SKM-1 treated with dmso at 0.1 percent for 144 hours (cell line): Measurements from ENCODE around the gene EYA4.
"Not testable (repeated sequence)": the region's sequence is repeated elsewhere in the genome, so short reads cannot be mapped to it uniquely, and the experiment has no call there.

Source experiments
- DNase-seq: peaks from one replicate; lab custom pipeline; 2025; ENCODE audit not compliant: unreplicated experiment; lab: John Stamatoyannopoulos, UW

Gene EYA4

DNA sequence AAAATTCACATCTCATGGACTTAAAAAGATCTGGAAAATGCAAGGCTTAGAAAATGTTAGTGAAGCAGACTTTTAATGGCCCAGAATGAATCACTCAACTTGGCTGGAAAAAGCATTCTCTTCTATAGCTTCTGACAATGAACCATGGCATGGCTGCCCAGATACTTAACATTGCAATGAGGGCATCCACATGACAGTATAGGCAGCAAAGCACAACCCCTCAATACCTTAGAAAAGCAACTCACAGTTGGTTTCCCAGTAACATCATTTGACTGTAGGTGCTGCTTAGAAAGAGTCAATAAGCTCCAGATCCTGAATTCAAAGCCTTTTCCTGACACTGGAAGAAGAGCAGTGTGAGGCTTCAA is 155.8 kb downstream of the EYA4 start:
- DNase-seq: no peak

GRCh38 chr6:133397601-133398000 is 156.4 kb downstream of the EYA4 start:
- not testable (repeated sequence) for DNase-seq

GRCh38 chr6:133399426-133399825 is 158.3 kb downstream of the EYA4 start:
- no peak for DNase-seq

GRCh38 chr6:133404151-133404550 is 163.0 kb downstream of the EYA4 start:
- DNase-seq: no peak

DNA sequence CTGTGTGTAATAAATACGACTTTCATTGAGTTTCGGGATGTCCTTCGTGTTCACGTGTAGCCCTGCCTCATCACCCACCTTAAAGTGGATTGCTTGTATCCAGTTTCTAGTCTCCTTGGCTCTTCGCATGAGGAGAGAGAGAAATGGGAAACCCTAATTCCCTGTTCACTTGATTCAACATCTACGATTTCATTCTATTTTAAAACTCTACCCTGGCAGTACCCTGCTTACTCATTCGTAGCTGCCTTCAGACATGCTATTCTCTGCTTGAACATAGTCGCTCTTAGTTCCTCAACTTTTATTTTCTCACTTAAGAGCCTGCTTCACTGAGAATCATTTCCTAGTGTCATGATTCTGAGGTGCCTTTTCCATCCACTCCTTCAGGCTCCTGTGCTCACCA is 163.6 kb downstream of the EYA4 start:
- DNase-seq: no peak

DNA sequence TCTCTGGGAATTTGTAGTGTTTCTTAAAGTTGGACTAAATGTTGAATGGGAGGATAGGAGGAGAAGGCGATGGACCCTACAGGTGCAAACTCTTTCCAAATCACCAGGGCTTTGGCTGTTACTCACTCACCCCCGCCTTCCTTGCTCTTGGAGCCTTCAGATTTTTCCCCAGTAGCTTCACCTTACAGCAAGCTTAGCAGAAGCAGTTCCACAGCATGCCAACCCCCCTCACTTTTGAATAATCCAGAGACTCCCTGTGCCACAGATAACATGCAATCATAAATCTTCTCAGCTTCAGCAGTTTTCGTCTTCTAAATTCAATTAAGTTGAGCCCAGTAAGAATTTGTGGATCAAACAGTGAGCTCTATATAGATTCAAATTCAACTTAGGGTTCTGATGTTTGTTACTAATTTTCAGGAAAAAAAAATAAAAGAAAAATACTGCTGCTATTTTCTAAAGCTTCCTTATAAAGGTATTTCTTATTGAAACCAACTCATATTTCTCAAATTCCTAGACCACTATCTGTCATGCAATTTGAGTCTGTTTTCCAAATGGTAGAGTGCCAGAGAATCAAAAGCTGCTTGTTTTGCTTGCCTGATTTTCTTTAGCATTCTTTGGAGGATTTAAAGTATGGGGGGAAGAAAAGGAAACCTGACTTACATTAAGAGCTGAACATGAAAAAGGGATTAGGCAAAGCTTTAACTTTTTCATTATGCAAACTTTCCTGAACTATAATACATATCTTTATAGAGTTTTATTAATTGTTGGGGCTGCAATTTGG is 166.4 kb downstream of the EYA4 start:
- DNase-seq: no peak

- no peak for DNase-seq
These were observed 167.0 kb downstream of the EYA4 start for GRCh38 chr6:133408132-133408531.

DNA sequence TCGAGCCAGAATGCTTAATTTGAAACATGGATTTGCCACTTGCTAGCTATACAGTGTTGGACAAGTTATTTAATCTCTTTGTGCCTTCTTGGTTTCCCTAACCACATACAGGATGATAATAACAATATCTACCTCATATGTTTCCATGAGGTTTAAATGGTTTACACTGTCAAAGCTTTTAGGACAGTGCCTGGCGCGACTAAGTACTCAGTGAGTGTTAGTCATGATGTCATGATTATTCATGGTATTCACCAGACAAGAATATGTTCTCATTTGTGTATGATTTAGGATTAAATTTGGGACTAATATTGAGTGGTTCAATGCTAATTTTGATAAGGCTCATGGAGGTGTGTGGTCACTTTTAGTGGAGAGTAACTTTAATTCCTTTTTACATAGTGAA is 167.4 kb downstream of the EYA4 start:
- DNase-seq: no peak

GRCh38 chr6:133410638-133411435 is 169.7 kb downstream of the EYA4 start:
- no peak for DNase-seq

DNA sequence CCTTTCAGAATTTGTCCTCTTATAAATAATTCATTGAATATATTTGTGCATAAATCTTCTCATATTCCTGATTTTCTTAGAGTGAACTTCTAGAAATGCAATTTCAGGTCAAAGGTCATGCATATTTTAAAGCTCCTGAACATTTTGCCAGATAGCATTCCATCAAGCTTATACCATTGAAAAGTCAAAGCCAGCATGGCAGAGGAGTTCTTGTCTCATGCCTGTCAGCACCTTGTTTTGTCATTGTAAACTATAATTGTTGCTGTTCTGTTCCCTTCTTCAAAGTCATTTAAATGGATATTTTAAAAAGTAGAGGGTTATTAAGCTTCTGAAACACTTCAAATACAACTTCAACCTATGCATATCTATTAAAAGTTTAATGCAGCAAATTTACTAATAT is 170.6 kb downstream of the EYA4 start:
- no peak for DNase-seq

DNA sequence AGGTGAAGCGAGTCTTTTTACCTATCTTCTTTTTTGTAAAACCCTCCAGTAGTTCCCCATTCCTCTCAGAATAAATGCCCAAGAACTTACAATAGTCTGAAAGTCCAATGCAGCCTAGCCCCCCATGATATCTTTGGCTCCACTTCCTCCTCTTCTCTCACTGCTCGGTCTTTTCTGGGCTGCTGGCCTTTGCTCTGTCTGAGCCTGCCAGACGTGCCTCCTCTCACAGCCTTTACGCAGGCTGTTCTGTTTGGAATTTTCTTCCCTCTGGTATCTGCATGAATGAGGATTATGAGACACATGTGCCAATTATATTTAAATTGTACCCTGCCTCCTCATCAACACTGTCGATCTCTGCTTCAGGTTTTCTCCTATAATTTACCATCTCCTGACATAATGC is 174.1 kb downstream of the EYA4 start:
- no peak for DNase-seq

DNA sequence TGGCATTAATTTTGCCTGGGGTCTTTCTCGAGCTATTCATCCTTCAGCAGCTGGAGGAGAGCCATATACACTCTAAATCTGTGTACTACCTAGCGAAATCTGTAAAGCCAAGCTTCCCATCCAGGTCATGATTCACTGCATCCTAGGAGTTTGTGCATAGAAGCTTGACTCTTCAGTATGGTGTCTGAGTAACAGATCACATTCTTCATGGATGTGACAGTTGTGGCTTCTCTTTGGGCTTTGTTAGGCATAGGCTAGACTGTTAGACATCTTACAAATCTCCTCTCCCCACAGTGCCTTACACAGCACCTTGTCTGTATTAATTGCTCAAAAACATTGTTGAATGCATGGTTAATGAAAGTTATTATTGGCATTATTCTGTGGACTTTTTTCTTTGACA is 177.0 kb downstream of the EYA4 start:
- DNase-seq: no peak

- DNase-seq: no peak
These were observed 182.1 kb downstream of the EYA4 start for GRCh38 chr6:133423242-133423641.

DNA sequence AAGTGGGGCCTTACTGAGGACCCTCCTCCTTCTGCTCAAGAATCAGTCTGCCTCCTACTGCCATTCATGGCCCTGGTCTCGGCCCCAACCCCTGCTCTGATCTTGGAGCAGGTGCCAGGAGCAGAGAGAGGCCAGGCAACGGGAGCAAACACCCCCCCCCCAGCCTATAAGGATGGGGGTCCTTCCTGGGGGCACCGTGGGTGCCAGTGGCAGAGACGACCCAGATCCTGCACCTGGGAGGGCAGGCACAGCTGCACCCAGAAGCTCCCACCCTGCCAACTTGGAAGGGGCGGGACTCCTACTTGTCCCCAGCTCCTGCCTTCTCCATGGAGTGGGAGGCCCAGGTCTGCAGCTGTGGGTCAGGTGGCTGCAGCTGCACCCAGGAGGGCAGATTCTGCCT is 183.2 kb downstream of the EYA4 start:
- DNase-seq: no peak

- no peak for DNase-seq
These were observed 184.9 kb downstream of the EYA4 start for GRCh38 chr6:133426038-133426437.

GRCh38 chr6:133428295-133428694 is 187.1 kb downstream of the EYA4 start:
- no peak for DNase-seq

DNA sequence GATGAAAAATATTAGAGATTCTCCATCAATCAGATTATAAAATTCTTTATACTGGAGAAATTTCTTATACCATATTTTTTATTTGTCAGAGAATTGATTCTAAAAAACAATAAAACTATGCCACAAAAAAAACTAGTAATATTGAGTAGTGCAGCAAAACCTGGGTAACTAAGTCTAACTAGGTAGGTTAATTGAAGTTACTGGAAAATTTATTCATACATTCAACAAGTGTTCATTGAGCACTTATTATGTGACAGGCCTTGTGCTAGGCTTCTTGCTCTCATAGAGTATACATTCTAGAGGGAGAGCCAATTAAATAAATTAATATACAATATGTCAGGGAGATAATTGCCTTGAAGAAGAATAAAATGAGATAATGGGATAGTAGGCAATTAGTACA is 189.4 kb downstream of the EYA4 start:
- DNase-seq: no peak

DNA sequence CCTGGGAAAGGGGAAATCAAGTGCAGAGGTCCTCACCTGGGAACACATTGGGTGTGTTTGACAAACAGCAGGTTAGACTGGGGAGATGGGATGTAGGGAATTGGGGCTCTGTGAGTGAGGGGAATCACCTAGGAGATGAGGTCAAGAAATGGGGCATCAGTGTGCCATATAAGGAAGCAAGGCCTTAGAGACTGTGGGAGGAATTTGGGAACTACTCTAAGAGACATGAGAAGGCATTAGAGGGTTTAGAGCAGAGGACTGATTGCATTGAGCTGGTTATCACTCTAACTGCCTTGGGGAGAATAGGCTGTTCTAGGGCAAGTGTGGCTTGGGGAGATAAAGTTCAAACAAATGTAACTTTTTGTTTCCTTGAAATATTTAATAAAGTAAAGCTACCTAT is 189.9 kb downstream of the EYA4 start:
- no peak for DNase-seq

DNA sequence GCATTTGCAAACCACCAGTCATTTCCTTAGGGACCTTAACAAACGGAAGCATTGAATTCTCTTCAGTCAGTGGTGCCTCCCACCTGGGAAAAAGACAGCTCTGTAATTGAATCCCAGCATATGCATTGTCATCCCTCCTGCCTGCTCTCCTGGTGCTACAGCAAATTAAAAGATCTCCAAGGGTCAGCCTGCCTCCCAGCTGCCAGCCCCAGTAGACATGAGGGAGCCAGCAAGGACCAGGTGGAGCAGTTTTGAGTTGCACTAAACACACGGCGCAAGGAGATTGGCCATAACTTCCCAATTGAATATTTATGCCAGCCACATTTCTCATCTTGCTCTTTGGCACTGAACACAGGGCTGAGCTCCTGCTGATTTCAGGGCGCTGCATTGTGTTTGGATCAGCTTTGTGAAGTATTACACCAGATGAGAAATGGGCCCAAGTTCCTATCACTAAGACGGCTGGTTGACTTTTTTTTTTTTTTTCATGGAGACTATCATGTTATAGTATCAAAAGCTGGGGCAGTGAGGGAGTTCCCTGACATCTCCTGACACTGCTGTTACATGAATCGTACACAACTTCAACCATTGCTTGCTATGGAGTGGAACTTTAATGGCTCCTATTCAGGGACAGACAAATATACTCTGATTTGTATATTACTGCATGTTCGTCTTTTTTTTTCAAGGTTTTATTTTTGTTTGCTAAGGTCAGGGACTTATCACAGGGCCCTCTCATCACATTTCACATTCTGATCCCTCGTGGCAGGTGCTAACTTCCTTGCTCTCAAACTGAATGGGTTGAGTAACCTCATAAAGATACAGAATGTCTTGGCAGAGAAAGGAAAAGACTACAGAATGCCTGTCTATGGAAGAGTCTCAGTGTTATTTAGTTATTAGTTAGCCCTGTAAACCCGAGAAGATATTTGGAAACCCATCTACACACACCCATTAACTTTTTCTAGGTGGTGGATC is 191.1 kb downstream of the EYA4 start:
- no peak for DNase-seq

GRCh38 chr6:133435065-133435728 is 194.0 kb downstream of the EYA4 start:
- DNase-seq: no peak

- DNase-seq: no peak
These were observed 195.5 kb downstream of the EYA4 start for GRCh38 chr6:133436652-133437051.
